Right lobe of liver (tissue), 4 donors: ENCODE results near the gene LYST.

Experiments used
- POLR2A ChIP-seq: fragments of 450-650 bp; IDR thresholded peaks from one replicate; pipeline ENCODE4 v1.6.1; 2017; ENCODE audit warnings: antibody characterized with exemption, mild to moderate bottlenecking
- TF ChIP-seq, protein P1 (sequence below), 4 donors: fragments of 200-600 bp in 3 of 4; fragments of 450-650 bp in 1 of 4; IDR thresholded peaks; one replicate each; pipeline versions ENCODE4 v1.5.1 to v1.8.0; 2016 to 2022; ENCODE audit warnings: antibody characterized with exemption in 4 of 4, mild to moderate bottlenecking in 2 of 4
- donor health status: DM: no; HTN: no; CAD: no.
- donor health status: DM: no; HTN: no; CAD: no.
- donor health status: DM: no; HTN: yes; CAD: no.

DNA sequence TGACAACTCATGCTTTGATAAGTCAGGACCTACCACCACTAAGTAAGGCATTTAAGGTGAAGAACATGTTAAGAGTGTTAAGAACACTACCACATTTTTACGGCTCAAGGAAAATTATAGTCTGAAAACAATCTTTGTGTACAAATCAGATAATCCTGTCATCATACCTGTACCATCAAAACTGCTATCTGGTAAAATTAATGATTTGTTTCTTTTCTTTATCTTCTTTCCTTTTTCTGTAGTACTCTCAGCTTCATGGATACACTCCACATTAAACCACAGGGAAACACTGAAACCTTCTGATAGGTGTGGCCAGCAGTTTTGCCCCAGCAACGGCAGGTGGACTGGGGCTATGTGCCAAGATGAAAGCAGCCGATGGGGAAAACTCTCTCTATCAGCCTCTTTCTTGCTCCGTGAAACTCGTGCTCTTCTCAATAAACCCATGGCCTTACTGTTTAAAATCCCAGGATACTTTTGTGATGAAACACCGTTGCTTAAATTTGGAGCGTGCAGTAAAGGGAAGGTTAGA, 75.1 kb downstream of the LYST start:
- TF ChIP-seq, protein P1, sequence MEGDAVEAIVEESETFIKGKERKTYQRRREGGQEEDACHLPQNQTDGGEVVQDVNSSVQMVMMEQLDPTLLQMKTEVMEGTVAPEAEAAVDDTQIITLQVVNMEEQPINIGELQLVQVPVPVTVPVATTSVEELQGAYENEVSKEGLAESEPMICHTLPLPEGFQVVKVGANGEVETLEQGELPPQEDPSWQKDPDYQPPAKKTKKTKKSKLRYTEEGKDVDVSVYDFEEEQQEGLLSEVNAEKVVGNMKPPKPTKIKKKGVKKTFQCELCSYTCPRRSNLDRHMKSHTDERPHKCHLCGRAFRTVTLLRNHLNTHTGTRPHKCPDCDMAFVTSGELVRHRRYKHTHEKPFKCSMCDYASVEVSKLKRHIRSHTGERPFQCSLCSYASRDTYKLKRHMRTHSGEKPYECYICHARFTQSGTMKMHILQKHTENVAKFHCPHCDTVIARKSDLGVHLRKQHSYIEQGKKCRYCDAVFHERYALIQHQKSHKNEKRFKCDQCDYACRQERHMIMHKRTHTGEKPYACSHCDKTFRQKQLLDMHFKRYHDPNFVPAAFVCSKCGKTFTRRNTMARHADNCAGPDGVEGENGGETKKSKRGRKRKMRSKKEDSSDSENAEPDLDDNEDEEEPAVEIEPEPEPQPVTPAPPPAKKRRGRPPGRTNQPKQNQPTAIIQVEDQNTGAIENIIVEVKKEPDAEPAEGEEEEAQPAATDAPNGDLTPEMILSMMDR (IDR thresholded peaks at IDR 0.05): no peak
- TF ChIP-seq POLR2A: no peak
